ENCODE measurements around the gene CCDC170.

DNA sequence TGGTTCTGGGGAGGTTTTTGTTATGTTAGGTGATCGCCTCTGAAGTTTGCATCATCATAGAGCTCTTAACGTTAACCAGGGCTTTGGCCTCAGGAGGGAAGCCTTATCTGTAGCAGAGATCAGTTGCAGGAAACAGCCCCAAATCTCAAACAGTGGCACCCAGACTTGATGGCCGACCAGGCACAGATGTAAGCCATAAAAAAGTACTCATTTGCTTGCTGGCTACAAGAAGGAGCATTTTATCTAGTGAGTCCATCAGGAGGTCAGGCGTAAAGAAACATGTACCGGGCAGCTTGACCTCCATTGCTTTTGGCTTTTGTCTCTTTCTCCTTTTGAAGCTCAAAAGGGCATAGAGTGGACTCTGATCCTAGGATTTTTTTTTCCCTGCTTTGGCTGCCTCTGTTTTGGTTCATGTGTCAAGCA is 122.3 kb downstream of the CCDC170 start:
- TF ChIP-seq, protein P1, sequence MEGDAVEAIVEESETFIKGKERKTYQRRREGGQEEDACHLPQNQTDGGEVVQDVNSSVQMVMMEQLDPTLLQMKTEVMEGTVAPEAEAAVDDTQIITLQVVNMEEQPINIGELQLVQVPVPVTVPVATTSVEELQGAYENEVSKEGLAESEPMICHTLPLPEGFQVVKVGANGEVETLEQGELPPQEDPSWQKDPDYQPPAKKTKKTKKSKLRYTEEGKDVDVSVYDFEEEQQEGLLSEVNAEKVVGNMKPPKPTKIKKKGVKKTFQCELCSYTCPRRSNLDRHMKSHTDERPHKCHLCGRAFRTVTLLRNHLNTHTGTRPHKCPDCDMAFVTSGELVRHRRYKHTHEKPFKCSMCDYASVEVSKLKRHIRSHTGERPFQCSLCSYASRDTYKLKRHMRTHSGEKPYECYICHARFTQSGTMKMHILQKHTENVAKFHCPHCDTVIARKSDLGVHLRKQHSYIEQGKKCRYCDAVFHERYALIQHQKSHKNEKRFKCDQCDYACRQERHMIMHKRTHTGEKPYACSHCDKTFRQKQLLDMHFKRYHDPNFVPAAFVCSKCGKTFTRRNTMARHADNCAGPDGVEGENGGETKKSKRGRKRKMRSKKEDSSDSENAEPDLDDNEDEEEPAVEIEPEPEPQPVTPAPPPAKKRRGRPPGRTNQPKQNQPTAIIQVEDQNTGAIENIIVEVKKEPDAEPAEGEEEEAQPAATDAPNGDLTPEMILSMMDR (conservative IDR thresholded peaks at IDR 0.05 in 1 of 2, IDR thresholded peaks at IDR 0.05 in 1 of 2; ENCODE audit: low read depth in 1 of 2, low read length in 2 of 2) = no peak
- no peak for TF ChIP-seq EZH2 (IDR thresholded peaks at IDR 0.05; ENCODE audit: low read length, missing control alignments)
